Measurements from ENCODE around the gene CDSN. TPM values are rescaled to one million over a fixed set of nuclear protein-coding genes. Genes with fewer than 3 reads are reported as not detected.

Gene CDSN
- total RNA-seq, 2 experiments from 2014 or later, result not detected

DNA sequence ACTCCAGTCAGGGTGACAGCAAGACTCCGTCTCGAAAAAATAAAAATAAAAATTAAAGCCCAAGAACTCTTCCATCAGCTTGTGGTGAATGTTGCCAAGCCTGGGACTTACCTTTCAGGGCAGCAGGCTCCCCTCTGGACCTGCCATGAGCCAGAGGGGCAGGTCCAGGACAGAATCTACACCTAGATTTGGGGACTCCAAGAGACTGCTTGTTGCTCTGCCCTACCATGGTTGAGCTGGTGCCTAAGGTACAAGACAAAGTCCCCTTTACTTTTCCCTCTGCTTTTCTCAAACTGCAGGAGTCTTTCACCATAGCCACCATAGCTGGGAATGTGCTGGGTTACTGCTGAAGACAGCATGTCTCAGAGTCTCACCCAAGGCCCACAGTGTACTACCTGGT lies 17.1 kb downstream of the CDSN start:
- H3K4me3 Mint-ChIP-seq, result no peak overlapping the region
- DNase-seq, result no peak
- peaks cover 10% of the 10 kb centered on the region for H3K27me3 Mint-ChIP-seq
- no peaks in the 10 kb centered on the region for H3K4me1 Mint-ChIP-seq
- H3K9me3 Mint-ChIP-seq, result no peaks in the 10 kb centered on the region
- CTCF ChIA-PET, result interaction anchor here (1.3 to 2.3 kb wide), 3 partner anchors 10 to 26 kb away, joined by 6 to 11 read pairs (median 9); no protein-coding TSS in a partner anchor
- H3K27ac Mint-ChIP-seq, result no peak overlapping the region
- H3K36me3 Mint-ChIP-seq (ENCODE audit: low read depth), result no peaks in the 10 kb centered on the region
- POLR2A ChIA-PET, result no interaction called here

DNA sequence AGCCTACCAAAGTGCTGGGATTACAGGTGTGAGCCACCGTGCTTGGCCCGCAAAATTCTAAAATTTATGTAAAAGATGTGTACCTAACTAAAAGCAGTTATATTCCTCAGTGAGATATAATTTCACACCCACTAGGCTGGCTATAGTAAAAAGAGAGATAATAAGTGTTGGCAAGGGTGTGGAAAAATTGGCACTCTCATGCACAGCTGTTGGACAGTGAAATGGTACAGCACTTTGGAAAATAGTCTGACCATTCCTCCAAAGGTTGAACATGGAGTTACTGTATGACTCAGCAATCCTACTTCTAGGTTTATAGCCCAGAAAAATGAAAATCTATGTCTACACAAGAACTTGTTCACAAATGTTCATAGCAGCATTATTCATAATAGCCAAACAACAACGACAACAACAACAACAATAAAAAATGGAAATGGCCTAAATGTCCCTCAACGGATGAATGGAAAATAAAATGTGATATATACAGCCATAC lies 21.8 kb downstream of the CDSN start:
- H3K27ac Mint-ChIP-seq, result no peak overlapping the region
- H3K36me3 Mint-ChIP-seq (ENCODE audit: low read depth), result no peaks in the 10 kb centered on the region
- no peaks in the 10 kb centered on the region for H3K9me3 Mint-ChIP-seq
- H3K4me1 Mint-ChIP-seq, result peaks cover 27% of the 10 kb centered on the region
- no peak for DNase-seq
- H3K4me3 Mint-ChIP-seq, result no peak overlapping the region
- H3K27me3 Mint-ChIP-seq, result peaks cover 8% of the 10 kb centered on the region
- ChIA-PET POLR2A (no interaction called here), CTCF (interaction anchor here (1.3 kb wide), 1 partner anchor 11 kb away, joined by 3 read pairs; no protein-coding TSS in a partner anchor)

DNA sequence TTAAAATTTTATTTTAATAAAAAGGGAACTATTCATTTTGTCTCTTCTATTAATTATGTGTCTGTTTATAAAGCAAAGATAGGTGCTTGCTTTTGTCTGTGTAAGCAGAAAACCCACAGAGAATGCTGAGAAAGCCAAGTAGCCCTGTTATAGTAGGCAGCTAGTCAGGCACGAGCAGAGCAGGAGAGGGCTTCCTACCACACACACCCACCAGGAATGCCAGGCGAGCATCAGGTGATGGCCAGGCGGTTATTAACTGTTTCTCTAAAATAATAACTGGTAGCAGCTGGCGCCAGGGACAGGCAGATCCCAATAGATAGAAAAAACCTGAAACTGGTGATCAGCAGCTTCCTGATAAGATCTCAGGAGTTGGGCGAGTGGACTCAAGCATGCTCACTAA lies 23.6 kb downstream of the CDSN start:
- H3K27ac Mint-ChIP-seq, result no peak overlapping the region
- H3K27me3 Mint-ChIP-seq, result peaks cover 4% of the 10 kb centered on the region
- ChIA-PET POLR2A (no interaction called here), CTCF (interaction anchor here (0.7 to 2.0 kb wide), 2 partner anchors 9 to 666 kb away, joined by 3 to 6 read pairs; no protein-coding TSS in a partner anchor)
- no peaks in the 10 kb centered on the region for H3K36me3 Mint-ChIP-seq (ENCODE audit: low read depth)
- H3K4me1 Mint-ChIP-seq, result peaks cover 27% of the 10 kb centered on the region
- H3K4me3 Mint-ChIP-seq, result no peak overlapping the region
- no peaks in the 10 kb centered on the region for H3K9me3 Mint-ChIP-seq
- no peak for DNase-seq

DNA sequence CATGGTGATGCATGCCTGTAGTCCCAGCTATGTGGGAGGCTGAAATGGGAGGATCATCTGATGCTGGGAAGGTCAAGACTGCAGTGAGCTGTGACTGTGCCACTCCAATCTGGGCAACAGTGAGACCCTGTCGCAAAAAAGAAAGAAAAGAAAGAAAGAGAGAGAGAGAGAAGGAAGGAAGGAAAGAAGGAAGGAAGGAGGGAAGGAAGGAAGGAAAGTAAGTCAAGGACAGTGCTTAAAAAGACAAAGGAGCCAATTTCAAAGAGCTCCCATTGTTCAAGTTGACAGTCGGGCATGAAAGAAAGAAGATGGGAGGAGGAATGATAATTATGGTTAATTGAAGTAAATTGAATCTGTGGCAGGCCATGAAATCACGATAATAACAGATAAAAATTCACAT lies 24.0 kb downstream of the CDSN start:
- H3K27ac Mint-ChIP-seq, result no peak overlapping the region
- H3K27me3 Mint-ChIP-seq, result peaks cover 4% of the 10 kb centered on the region
- no peaks in the 10 kb centered on the region for H3K9me3 Mint-ChIP-seq
- DNase-seq, result no peak
- H3K36me3 Mint-ChIP-seq (ENCODE audit: low read depth), result no peaks in the 10 kb centered on the region
- no peak overlapping the region for H3K4me3 Mint-ChIP-seq
- ChIA-PET POLR2A (no interaction called here), CTCF (interaction anchor here (0.8 to 2.0 kb wide), 2 partner anchors 9 to 17 kb away, joined by 3 to 6 read pairs; no protein-coding TSS in a partner anchor)
- H3K4me1 Mint-ChIP-seq, result peaks cover 27% of the 10 kb centered on the region

DNA sequence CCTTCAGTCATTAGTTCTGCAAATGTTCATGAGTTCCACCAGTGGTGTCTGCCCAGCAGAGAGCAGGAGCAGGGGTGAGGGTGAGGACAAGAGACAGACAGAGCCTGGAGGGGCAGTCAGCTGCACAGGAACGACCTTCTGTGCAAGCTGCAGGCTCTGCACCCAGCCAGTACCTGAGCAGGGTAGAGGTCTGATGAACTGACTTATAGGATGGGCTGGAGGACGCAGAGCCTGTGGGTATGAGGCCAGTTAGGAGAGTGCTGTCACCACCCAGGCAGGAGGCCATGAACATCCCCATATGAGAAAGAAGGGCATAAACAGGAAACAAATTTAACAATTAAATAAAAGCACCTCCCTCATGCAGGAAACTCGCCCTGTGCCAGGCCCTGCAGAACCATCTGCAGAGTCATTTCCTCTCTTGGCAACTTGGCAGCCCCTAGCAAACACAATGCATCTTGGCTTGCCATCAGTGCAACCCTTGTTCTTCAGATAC lies 25.8 kb downstream of the CDSN start:
- peak overlapping the region; percentile 21 for H3K4me3 Mint-ChIP-seq
- peak overlapping the region; percentile 90 for H3K27ac Mint-ChIP-seq
- peak; percentile 56 for DNase-seq
- CTCF ChIA-PET, result interaction anchor here (0.7 to 3.4 kb wide), 8 partner anchors 7 to 641 kb away, joined by 3 to 29 read pairs (median 4); partner anchors contain the start of gene VARS2
- no peaks in the 10 kb centered on the region for H3K36me3 Mint-ChIP-seq (ENCODE audit: low read depth)
- no peaks in the 10 kb centered on the region for H3K27me3 Mint-ChIP-seq
- H3K4me1 Mint-ChIP-seq, result peaks cover 27% of the 10 kb centered on the region
- POLR2A ChIA-PET, result interaction anchor here (1.3 kb wide), 1 partner anchor 187 kb away, joined by 3 read pairs; the partner anchor contains the start of gene GTF2H4
- no peaks in the 10 kb centered on the region for H3K9me3 Mint-ChIP-seq

DNA sequence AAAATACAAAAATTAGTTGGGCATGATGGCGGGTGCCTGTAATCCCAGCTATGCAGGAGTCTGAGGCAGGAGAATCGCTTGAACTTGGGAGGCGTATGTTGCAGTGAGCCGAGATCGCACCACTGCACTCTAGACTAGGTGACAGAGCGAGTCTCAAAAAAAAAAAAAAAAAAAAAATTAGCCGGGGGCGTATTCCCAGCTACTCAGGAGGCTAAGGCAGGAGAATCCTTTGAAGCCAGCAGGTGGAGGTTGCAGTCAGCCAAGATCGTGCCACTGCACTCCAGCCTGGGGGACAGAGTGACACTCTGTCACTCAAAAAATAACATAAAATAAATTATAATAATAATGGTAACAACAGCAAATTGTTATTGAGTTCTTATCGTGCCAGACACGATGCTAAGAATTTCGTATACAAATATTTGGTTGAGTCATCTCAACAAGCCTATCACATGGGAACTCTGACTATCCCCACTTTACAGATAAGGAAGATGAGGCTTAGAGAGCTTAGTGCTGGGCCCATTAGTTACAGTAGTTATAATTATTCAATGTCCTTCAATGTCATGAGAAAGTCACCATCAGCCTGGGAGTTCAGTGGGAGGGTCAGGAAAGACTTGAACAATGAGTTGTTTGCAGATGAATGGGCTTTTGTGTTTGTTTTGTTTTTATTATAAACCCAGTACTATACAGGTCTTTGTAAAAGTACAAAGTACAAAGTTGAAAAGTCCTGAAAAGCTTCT lies 27.3 kb downstream of the CDSN start:
- no peaks in the 10 kb centered on the region for H3K27me3 Mint-ChIP-seq
- ChIA-PET POLR2A (interaction anchor here (0.9 to 1.2 kb wide), 2 partner anchors 13 to 179 kb away, joined by 3 to 4 read pairs; partner anchors contain the start of gene VARS2), CTCF (interaction anchor here (1.4 to 3.4 kb wide), 7 partner anchors 10 to 179 kb away, joined by 3 to 29 read pairs (median 4); partner anchors contain the start of gene VARS2)
- no peak for DNase-seq
- no peaks in the 10 kb centered on the region for H3K36me3 Mint-ChIP-seq (ENCODE audit: low read depth)
- no peak overlapping the region for H3K4me3 Mint-ChIP-seq
- H3K27ac Mint-ChIP-seq, result no peak overlapping the region
- H3K9me3 Mint-ChIP-seq, result no peaks in the 10 kb centered on the region
- H3K4me1 Mint-ChIP-seq, result peaks cover 27% of the 10 kb centered on the region

DNA sequence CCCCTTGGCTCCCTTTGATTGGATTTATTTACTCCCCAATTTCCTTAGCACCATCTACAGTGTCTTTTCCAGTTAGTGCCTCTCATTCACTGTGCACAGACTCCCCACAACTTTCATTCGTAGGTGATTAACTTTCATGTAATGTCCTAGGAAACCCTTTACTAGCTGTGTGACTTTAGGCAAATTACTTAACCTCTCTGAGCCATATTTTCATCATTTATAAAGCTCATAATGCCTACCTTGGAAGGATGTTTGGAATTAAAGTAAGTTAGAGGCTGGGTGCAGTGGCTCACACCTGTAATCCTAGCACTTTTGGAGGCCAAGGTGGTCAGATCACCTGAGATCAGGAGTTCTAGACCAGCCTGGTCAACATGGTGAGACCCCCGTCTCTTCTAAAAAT lies 28.0 kb downstream of the CDSN start:
- Mint-ChIP-seq H3K4me1 (peaks cover 30% of the 10 kb centered on the region), H3K36me3 (ENCODE audit: low read depth) (no peaks in the 10 kb centered on the region), H3K27me3 (peaks cover 2% of the 10 kb centered on the region), H3K9me3 (no peaks in the 10 kb centered on the region), H3K4me3 (no peak overlapping the region), H3K27ac (no peak overlapping the region)
- ChIA-PET CTCF (interaction anchor here (1.0 to 3.4 kb wide), 5 partner anchors 10 to 362 kb away, joined by 3 to 29 read pairs (median 8); no protein-coding TSS in a partner anchor), POLR2A (interaction anchor here (0.9 kb wide), 1 partner anchor 178 kb away, joined by 3 read pairs; the partner anchor contains the start of gene VARS2)
- DNase-seq, result no peak

DNA sequence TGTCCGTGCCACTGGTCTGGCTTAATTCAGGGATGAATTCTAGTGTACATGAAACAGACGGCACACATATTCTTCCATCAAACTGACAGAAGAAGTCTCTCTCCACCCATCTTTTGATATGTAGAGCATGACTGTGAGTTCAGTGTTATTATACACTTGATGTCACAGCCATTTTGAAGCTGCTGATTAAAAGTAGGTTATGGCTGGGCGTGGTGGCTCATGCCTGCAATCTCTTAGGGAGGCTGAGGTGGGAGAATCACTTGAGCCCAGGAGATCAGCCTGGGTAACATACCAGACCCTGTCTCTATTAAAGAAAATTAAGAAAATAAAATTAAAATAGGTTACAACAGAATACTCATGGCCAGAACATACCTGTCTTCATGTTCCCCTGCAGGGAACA lies 28.6 kb downstream of the CDSN start:
- no peaks in the 10 kb centered on the region for H3K36me3 Mint-ChIP-seq (ENCODE audit: low read depth)
- POLR2A ChIA-PET, result no interaction called here
- DNase-seq, result no peak

DNA sequence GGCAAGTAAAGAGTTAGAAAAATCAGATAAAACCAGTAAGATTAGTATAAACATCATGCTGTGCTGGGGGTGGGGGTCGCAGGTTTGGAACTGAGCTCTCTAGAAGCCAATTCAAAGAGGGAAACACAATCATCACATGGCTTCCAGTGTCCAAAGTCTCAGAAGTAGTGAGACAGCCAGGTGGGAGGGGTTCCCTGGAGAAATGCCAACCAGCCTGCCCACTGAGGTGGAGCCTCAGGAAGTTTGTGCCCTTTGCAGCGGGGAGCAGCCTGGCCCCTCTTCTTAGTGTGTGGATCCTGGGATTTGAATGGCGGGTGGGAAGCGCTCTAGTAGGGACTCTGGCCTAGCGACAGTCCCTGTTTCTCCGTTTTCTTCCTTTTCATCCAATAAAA lies 29.3 kb downstream of the CDSN start:
- H3K4me1 Mint-ChIP-seq, result peaks cover 29% of the 10 kb centered on the region
- H3K36me3 Mint-ChIP-seq (ENCODE audit: low read depth), result no peaks in the 10 kb centered on the region
- ChIA-PET CTCF (interaction anchor here (0.9 to 2.6 kb wide), 6 partner anchors 9 to 261 kb away, joined by 3 to 10 read pairs (median 4); no protein-coding TSS in a partner anchor), POLR2A (no interaction called here)
- peaks cover 8% of the 10 kb centered on the region for H3K27me3 Mint-ChIP-seq
- H3K9me3 Mint-ChIP-seq, result no peaks in the 10 kb centered on the region
- H3K27ac Mint-ChIP-seq, result no peak overlapping the region
- no peak for DNase-seq
- H3K4me3 Mint-ChIP-seq, result no peak overlapping the region

More for the DNA sequence above, 28.6 kb downstream of the CDSN start:
- Mint-ChIP-seq H3K9me3 (no peaks in the 10 kb centered on the region), H3K27me3 (peaks cover 5% of the 10 kb centered on the region), H3K27ac (no peak overlapping the region), H3K4me1 (peaks cover 32% of the 10 kb centered on the region), H3K4me3 (no peak overlapping the region)
- CTCF ChIA-PET, result interaction anchor here (1.0 to 3.4 kb wide), 5 partner anchors 10 to 362 kb away, joined by 3 to 29 read pairs (median 8); no protein-coding TSS in a partner anchor

DNA sequence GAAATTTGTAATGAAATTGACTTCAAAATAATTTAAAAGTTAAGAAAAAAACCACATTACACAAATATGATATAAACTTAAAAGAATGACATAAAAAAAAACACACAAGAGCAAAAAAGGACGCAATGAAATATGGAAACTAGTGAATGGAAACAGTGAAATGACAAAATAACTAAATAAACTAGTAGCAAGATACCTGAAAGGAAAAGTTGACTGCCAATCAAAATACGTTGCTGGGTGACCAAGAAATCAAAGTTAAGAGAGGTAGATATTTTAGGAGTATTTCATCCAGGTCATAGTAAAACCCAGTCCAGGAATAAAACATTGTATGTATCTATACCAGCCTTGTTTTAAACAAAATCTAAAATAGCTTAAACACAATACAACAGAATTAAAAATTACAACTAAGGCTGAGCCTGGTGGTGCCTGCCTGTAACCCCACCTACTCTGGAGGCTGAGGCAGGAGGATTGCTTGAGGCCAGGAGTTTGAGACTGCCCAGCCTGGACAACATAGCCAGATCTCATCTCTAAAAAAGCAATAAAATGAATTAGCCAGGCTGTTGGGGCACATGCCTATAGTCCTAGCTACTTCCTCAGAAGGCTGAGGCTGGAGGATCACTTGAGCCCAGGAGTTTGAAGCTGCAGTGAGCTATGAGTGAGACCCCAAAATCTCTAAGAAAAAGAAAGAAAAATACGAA lies 29.8 kb downstream of the CDSN start:
- ChIA-PET CTCF (interaction anchor here (0.9 to 2.6 kb wide), 6 partner anchors 9 to 261 kb away, joined by 3 to 10 read pairs (median 4); no protein-coding TSS in a partner anchor), POLR2A (interaction anchor here (1.2 kb wide), 1 partner anchor 175 kb away, joined by 3 read pairs; no protein-coding TSS in a partner anchor)
- no peak for DNase-seq
- Mint-ChIP-seq H3K4me1 (peaks cover 27% of the 10 kb centered on the region), H3K27me3 (peaks cover 10% of the 10 kb centered on the region), H3K4me3 (no peak overlapping the region), H3K9me3 (no peaks in the 10 kb centered on the region), H3K27ac (no peak overlapping the region), H3K36me3 (ENCODE audit: low read depth) (no peaks in the 10 kb centered on the region)

DNA sequence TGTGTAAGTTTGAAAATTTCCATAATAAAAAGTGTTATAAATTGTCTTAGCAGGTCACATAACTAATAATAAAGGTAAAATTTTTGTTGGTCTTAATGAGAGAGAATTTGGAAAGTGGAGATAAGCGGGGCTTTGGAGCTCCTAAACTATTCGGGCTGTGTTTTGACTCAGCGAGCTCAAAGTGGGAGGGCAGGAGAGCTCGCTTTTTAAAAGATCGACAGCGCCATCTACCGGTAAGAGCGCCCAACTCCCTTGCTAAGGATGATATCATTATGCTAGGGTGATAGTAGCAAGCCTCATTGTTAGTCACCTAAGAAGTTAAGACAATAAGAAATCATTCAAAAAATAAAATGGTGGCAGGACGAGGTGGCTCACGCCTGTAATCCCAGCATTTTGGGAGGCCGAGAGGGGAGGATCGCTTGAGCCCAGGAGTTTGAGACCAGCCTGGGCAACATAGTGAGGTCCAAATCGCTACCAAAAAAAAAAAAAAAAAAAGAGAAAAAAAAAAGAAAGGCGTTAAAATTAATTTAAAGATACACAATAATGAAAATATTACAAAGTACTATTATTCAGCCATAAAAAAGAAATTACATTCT lies 32.7 kb downstream of the CDSN start:
- H3K27ac Mint-ChIP-seq, result no peak overlapping the region
- H3K4me3 Mint-ChIP-seq, result no peak overlapping the region
- DNase-seq, result peak; percentile 88
- peaks cover 15% of the 10 kb centered on the region for H3K4me1 Mint-ChIP-seq
- H3K36me3 Mint-ChIP-seq (ENCODE audit: low read depth), result no peaks in the 10 kb centered on the region
- ChIA-PET POLR2A (interaction anchor here (1.1 kb wide), 1 partner anchor 266 kb away, joined by 3 read pairs; no protein-coding TSS in a partner anchor), CTCF (interaction anchor here (0.6 to 3.2 kb wide), 48 partner anchors 8 to 547 kb away, joined by 3 to 42 read pairs (median 4); partner anchors contain the start of genes C6orf15, DDR1, DHX16 and GTF2H4)
- peaks cover 14% of the 10 kb centered on the region for H3K27me3 Mint-ChIP-seq
- H3K9me3 Mint-ChIP-seq, result no peaks in the 10 kb centered on the region

DNA sequence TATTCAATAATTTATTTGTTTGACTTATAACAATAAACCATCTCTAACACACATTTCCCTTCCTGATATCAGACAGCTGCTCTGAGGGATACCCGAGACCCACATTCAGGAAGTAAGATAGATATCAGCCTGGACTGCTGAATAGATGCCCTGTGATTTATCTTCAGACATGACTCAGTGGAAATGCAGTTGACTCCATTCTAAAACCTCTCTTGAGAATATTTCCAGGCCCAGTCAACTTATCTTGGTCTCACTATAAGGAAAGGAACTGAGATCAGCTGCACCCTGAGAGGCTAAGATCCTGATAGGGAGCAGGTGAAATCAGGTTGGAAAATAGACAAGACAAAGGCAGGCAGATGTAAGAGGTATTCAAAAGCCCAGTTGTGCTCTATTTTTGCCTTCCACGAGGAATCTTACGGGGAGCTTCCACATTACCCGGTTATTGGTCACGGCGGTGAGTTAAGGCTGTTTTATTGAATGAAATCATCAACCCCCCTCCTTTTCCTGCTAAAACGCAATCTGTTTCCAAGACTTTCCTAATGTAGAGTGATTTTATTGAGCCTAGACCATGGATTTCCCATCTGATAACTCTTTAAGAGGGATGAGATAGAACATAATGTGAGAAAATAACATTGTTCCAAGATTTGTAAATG lies 33.3 kb downstream of the CDSN start:
- Mint-ChIP-seq H3K36me3 (ENCODE audit: low read depth) (no peaks in the 10 kb centered on the region), H3K27ac (no peak overlapping the region), H3K27me3 (peaks cover 14% of the 10 kb centered on the region), H3K9me3 (no peaks in the 10 kb centered on the region), H3K4me3 (no peak overlapping the region), H3K4me1 (peaks cover 15% of the 10 kb centered on the region)
- DNase-seq, result no peak
- ChIA-PET CTCF (interaction anchor here (0.6 to 3.2 kb wide), 48 partner anchors 8 to 546 kb away, joined by 3 to 42 read pairs (median 4); partner anchors contain the start of genes C6orf15, DDR1, DHX16 and GTF2H4), POLR2A (interaction anchor here (1.1 kb wide), 1 partner anchor 265 kb away, joined by 3 read pairs; no protein-coding TSS in a partner anchor)

All from activated CD4-positive, alpha-beta memory T cell treated with anti-CD3 and anti-CD28 coated beads, Interleukin-2, amount 10 ng/mL, durations not matched to agents 7 days and 5 days (primary cell).